D721Med (cell line): ENCODE data around the gene CLCN7.

Source experiments
- DNase-seq: peaks from one replicate; pipeline ENCODE4 v3.0.0; 2011; ENCODE audit warnings: low spot score; ENCODE audit not compliant: insufficient read length
- FAIRE-seq: peaks from 2 replicates; lab custom pipeline; 2011; peaks lifted over from hg19 to GRCh38; lab: Jason Lieb, UNC
- CTCF ChIP-seq: IDR thresholded peaks from 2 replicates; pipeline ENCODE4 v1.5.1; 2012; ENCODE audit warnings: mild to moderate bottlenecking, control low read depth; ENCODE audit not compliant: insufficient read depth; ENCODE audit errors: missing control alignments

The CLCN7 gene

GRCh38 chr16:1491327-1491726 is 16.5 kb upstream of the CLCN7 start:
- no peak for FAIRE-seq
- TF ChIP-seq CTCF = no peak
- DNase-seq = no peak

GRCh38 chr16:1489077-1489476 is 14.2 kb upstream of the CLCN7 start:
- no peak for TF ChIP-seq CTCF
- FAIRE-seq = no peak

GRCh38 chr16:1488619-1489018 is 13.8 kb upstream of the CLCN7 start, which contains the start of gene PTX4:
TSS of gene PTX4 (minus strand) at chr16:1488944. CDS start at chr16:1488909, 35 bp downstream.
- no peak for TF ChIP-seq CTCF
- DNase-seq (no peak), FAIRE-seq (no peak)

More at GRCh38 chr16:1489077-1489476, 14.2 kb upstream of the CLCN7 start:
- no peak for DNase-seq

GRCh38 chr16:1488054-1488601 is 13.3 kb upstream of the CLCN7 start:
- DNase-seq (no peak), FAIRE-seq (no peak)
- TF ChIP-seq CTCF = no peak

- FAIRE-seq = no peak
- no peak for TF ChIP-seq CTCF
- no peak for DNase-seq
Measured at GRCh38 chr16:1487395-1488053, 12.7 kb upstream of the CLCN7 start.

- TF ChIP-seq CTCF = no peak
- no peak for DNase-seq
- FAIRE-seq = no peak
Measured at GRCh38 chr16:1486551-1487390, 11.9 kb upstream of the CLCN7 start.
